A549 treated with Mapracorat at 1 μM for 4 hours (cell line): Measurements from ENCODE around the gene TCL1A. TPM values are rescaled to one million over a fixed set of nuclear protein-coding genes. Genes with fewer than 3 reads are reported as not detected.

Experiments used
- total RNA-seq: library from RNA; stranded (reverse); fragments of 200-300 nt; extraction: Qiagen RNA extraction; gene quantifications from 5 replicates; pipeline ENCODE4 v1.2.3, GENCODE V29; 2022

Gene TCL1A, protein sequence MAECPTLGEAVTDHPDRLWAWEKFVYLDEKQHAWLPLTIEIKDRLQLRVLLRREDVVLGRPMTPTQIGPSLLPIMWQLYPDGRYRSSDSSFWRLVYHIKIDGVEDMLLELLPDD
- total RNA-seq = not detected in 5 replicates

GRCh38 chr14:95713596-95714371 lies at the start of gene TCL1A:
Gene TCL1A, minus strand, starts transcription at chr14:95714125. Its CDS starts 59 bp downstream, at chr14:95714066.

DNA sequence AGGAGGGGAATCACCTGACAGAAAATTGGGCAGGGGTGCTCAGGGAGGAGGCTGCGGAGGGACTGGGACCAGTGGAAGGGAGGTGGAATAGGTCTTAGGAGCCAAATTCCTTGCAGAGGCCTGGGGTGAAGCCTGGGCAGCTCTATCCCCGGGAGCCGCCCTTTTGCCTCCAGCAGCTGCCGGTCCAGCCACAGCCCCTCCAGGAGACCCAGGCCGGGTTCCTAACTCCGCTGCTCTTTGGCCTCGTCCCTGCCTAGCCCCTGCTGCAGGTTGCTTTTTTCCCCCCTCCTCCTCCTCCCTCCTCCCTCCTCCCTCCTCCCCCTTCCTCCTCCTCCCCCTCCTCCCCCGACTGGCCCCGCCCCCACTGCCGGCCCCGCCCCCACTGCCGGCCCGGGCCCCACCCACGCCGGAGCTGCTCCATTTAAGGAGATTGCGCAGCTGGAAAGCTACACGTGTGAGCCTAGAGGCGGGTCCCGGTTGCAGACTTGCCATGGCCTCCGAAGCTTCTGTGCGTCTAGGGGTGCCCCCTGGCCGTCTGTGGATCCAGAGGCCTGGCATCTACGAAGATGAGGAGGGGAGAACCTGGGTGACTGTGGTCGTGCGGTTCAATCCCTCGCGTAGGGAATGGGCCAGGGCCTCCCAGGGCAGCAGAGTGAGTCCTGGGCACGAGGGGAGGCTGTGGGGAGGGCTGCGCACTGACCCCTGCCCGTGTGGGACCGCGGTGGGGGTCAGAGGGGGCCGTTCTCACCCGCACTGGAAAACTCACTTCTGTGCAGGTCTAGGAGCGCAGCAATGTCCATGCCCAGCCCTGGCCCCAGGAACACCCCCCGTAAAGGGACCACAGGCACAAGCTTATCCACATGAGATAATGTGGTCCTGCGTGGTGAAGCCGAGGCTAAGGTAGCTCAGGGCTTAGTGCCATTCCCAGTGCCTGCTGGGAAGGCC lies 27.7 kb downstream of the TCL1A start, which contains the start of gene TCL1B:
Gene TCL1B, plus strand, starts transcription at position 449 of the 945 bp plus-strand sequence. Its CDS starts 42 bp downstream, at position 491.

Other genes starting within 250 kb of the TCL1A start
- 0.29 to 0.58 TPM (median 0.38 TPM) in 5 replicates for gene SYNE3, start 197.5 kb downstream of the TCL1A start, total RNA-seq
- gene GLRX5, start 179.1 kb downstream of the TCL1A start, total RNA-seq = 52.4 to 74.8 TPM (median 70.2 TPM) in 5 replicates
- gene TCL1B, start 27.7 kb downstream of the TCL1A start, total RNA-seq = not detected in 5 replicates
- not detected in 5 replicates for gene TUNAR, start 162.7 kb upstream of the TCL1A start, total RNA-seq